Activated naive CD8-positive, alpha-beta T cell treated with anti-CD3 and anti-CD28 coated beads, Interleukin-2, amount 10 ng/mL, durations not matched to agents 7 days and 5 days (primary cell): ENCODE measurements around the gene GRK5. TPM values are rescaled to one million over a fixed set of nuclear protein-coding genes. Genes with fewer than 3 reads are reported as not detected.
"Not testable (repeated sequence)": the region's sequence is repeated elsewhere in the genome, so short reads cannot be mapped to it uniquely, and the experiment has no call there.

Source experiments
- ATAC-seq: fragments of 150-1000 bp; cut with Tn5 transposase; one replicate; pipeline ENCODE4 v1.10.0; 2021; ENCODE audit warnings: low read depth, moderate library complexity
- POLR2A ChIA-PET: fragments of 350-600 bp; sonication (Branson Sonifier 250); formaldehyde crosslinking; loops from one replicate; lab custom pipeline; 2021; ENCODE audit warnings: antibody characterized with exemption; lab: Charles Lee
- DNase-seq: peaks from one replicate; pipeline ENCODE4 v3.0.0; 2021
- H3K27ac Mint-ChIP-seq: one replicate; pipeline ENCODE4 v1.8.0; 2022; ENCODE audit warnings: mild to moderate bottlenecking, mixed read lengths
- H3K27me3 Mint-ChIP-seq: one replicate; pipeline ENCODE4 v1.8.0; 2022; ENCODE audit warnings: mild to moderate bottlenecking, moderate library complexity, mixed read lengths
- H3K36me3 Mint-ChIP-seq: one replicate; pipeline ENCODE4 v1.8.0; 2021; ENCODE audit warnings: mild to moderate bottlenecking, mixed read lengths
- H3K4me1 Mint-ChIP-seq: one replicate; pipeline ENCODE4 v1.8.0; 2021; ENCODE audit warnings: mixed read lengths
- H3K4me3 Mint-ChIP-seq: one replicate; pipeline ENCODE4 v1.8.0; 2022; ENCODE audit warnings: mild to moderate bottlenecking, moderate library complexity, mixed read lengths
- H3K9me3 Mint-ChIP-seq: one replicate; pipeline ENCODE4 v1.8.0; 2021; ENCODE audit warnings: mixed read lengths
- total RNA-seq, 2 experiments: library from RNA; stranded (reverse); gene quantifications; one replicate each; pipeline ENCODE4 v1.2.3, GENCODE V29; 2021

GRK5 gene
- total RNA-seq, 2 experiments from 2014 or later, result 19.6 to 21.8 TPM

- Mint-ChIP-seq H3K27me3 (no peaks in the 10 kb centered on the region), H3K36me3 (no peaks in the 10 kb centered on the region), H3K4me3 (no peak overlapping the region), H3K27ac (no peak overlapping the region), H3K9me3 (no peaks in the 10 kb centered on the region), H3K4me1 (peaks cover 2% of the 10 kb centered on the region)
- no peak for DNase-seq
- ATAC-seq, result no peak
- POLR2A ChIA-PET, result no interaction called here
Observed at GRCh38 chr10:119248681-119249080, 41.3 kb downstream of the GRK5 start.

GRCh38 chr10:119250641-119251314, 43.4 kb downstream of the GRK5 start:
- H3K4me1 Mint-ChIP-seq, result peaks cover 8% of the 10 kb centered on the region
- no peaks in the 10 kb centered on the region for H3K36me3 Mint-ChIP-seq
- no peaks in the 10 kb centered on the region for H3K27me3 Mint-ChIP-seq
- ATAC-seq, result no peak
- no peak overlapping the region for H3K27ac Mint-ChIP-seq
- DNase-seq, result no peak
- no peak overlapping the region for H3K4me3 Mint-ChIP-seq
- POLR2A ChIA-PET, result no interaction called here
- no peaks in the 10 kb centered on the region for H3K9me3 Mint-ChIP-seq

GRCh38 chr10:119251315-119251708, 43.9 kb downstream of the GRK5 start:
- DNase-seq, result no peak
- Mint-ChIP-seq H3K36me3 (no peaks in the 10 kb centered on the region), H3K9me3 (no peaks in the 10 kb centered on the region), H3K27ac (no peak overlapping the region), H3K27me3 (no peaks in the 10 kb centered on the region), H3K4me1 (peaks cover 8% of the 10 kb centered on the region), H3K4me3 (no peak overlapping the region)
- POLR2A ChIA-PET, result no interaction called here
- no peak for ATAC-seq

GRCh38 chr10:119252051-119252465, 44.7 kb downstream of the GRK5 start:
- POLR2A ChIA-PET, result no interaction called here
- DNase-seq (no peak), ATAC-seq (no peak)
- H3K4me3 Mint-ChIP-seq, result no peak overlapping the region
- H3K36me3 Mint-ChIP-seq, result no peaks in the 10 kb centered on the region
- H3K9me3 Mint-ChIP-seq, result no peaks in the 10 kb centered on the region
- no peak overlapping the region for H3K27ac Mint-ChIP-seq
- H3K4me1 Mint-ChIP-seq, result peaks cover 8% of the 10 kb centered on the region
- no peaks in the 10 kb centered on the region for H3K27me3 Mint-ChIP-seq

- Mint-ChIP-seq H3K4me1 (peaks cover 8% of the 10 kb centered on the region), H3K27me3 (no peaks in the 10 kb centered on the region), H3K27ac (no peak overlapping the region), H3K9me3 (no peaks in the 10 kb centered on the region), H3K36me3 (no peaks in the 10 kb centered on the region), H3K4me3 (no peak overlapping the region)
- DNase-seq (no peak), ATAC-seq (no peak)
- POLR2A ChIA-PET, result no interaction called here
Observed at GRCh38 chr10:119252470-119253151, 45.2 kb downstream of the GRK5 start.

- Mint-ChIP-seq H3K4me1 (peaks cover 8% of the 10 kb centered on the region), H3K9me3 (no peaks in the 10 kb centered on the region), H3K27me3 (no peaks in the 10 kb centered on the region), H3K36me3 (no peaks in the 10 kb centered on the region), H3K27ac (no peak overlapping the region), H3K4me3 (no peak overlapping the region)
- ATAC-seq, result peak; percentile 39
- DNase-seq, result no peak
- POLR2A ChIA-PET, result no interaction called here
Observed at GRCh38 chr10:119253433-119254174, 46.2 kb downstream of the GRK5 start.

GRCh38 chr10:119254335-119254734, 47.0 kb downstream of the GRK5 start:
- Mint-ChIP-seq H3K27ac (no peak overlapping the region), H3K4me1 (peaks cover 8% of the 10 kb centered on the region), H3K36me3 (peaks cover 2% of the 10 kb centered on the region), H3K4me3 (no peak overlapping the region), H3K9me3 (peaks cover 1% of the 10 kb centered on the region), H3K27me3 (no peaks in the 10 kb centered on the region)
- DNase-seq, result no peak
- ATAC-seq, result no peak
- POLR2A ChIA-PET, result no interaction called here

- Mint-ChIP-seq H3K4me3 (no peak overlapping the region), H3K27ac (no peak overlapping the region), H3K4me1 (peaks cover 8% of the 10 kb centered on the region), H3K36me3 (peaks cover 5% of the 10 kb centered on the region), H3K27me3 (no peaks in the 10 kb centered on the region), H3K9me3 (peaks cover 1% of the 10 kb centered on the region)
- ATAC-seq (no peak), DNase-seq (no peak)
- POLR2A ChIA-PET, result no interaction called here
Observed at GRCh38 chr10:119256030-119256429, 48.7 kb downstream of the GRK5 start.

GRCh38 chr10:119256897-119257296, 49.5 kb downstream of the GRK5 start:
- Mint-ChIP-seq H3K9me3 (peaks cover 5% of the 10 kb centered on the region), H3K36me3 (peaks cover 7% of the 10 kb centered on the region), H3K27me3 (no peaks in the 10 kb centered on the region), H3K4me1 (peaks cover 8% of the 10 kb centered on the region), H3K4me3 (no peak overlapping the region), H3K27ac (no peak overlapping the region)
- DNase-seq (no peak), ATAC-seq (no peak)
- POLR2A ChIA-PET, result no interaction called here

- POLR2A ChIA-PET, result no interaction called here
- Mint-ChIP-seq H3K27me3 (no peaks in the 10 kb centered on the region), H3K4me3 (no peak overlapping the region)
Observed at GRCh38 chr10:119257899-119258419, 50.6 kb downstream of the GRK5 start.

GRCh38 chr10:119259345-119259744, 52.0 kb downstream of the GRK5 start:
- DNase-seq, result no peak
- Mint-ChIP-seq H3K27ac (no peak overlapping the region), H3K36me3 (peaks cover 8% of the 10 kb centered on the region), H3K4me3 (no peak overlapping the region), H3K9me3 (peaks cover 6% of the 10 kb centered on the region), H3K4me1 (peaks cover 3% of the 10 kb centered on the region), H3K27me3 (no peaks in the 10 kb centered on the region)
- ATAC-seq, result no peak
- POLR2A ChIA-PET, result no interaction called here

More at GRCh38 chr10:119257899-119258419, 50.6 kb downstream of the GRK5 start:
- Mint-ChIP-seq H3K9me3 (peaks cover 6% of the 10 kb centered on the region), H3K36me3 (peaks cover 7% of the 10 kb centered on the region), H3K27ac (no peak overlapping the region), H3K4me1 (peaks cover 8% of the 10 kb centered on the region)
- ATAC-seq, result no peak
- DNase-seq, result no peak

GRCh38 chr10:119261016-119261415, 53.6 kb downstream of the GRK5 start:
- ATAC-seq, H3K27ac Mint-ChIP-seq, H3K4me3 Mint-ChIP-seq, H3K4me1 Mint-ChIP-seq, H3K27me3 Mint-ChIP-seq, DNase-seq, H3K36me3 Mint-ChIP-seq, POLR2A ChIA-PET, H3K9me3 Mint-ChIP-seq: not testable (repeated sequence)

- Mint-ChIP-seq H3K27me3 (no peaks in the 10 kb centered on the region), H3K4me1 (peaks cover 13% of the 10 kb centered on the region), H3K9me3 (peaks cover 6% of the 10 kb centered on the region), H3K4me3 (no peak overlapping the region), H3K36me3 (peaks cover 10% of the 10 kb centered on the region), H3K27ac (no peak overlapping the region)
- DNase-seq, result no peak
- ATAC-seq, result no peak
- POLR2A ChIA-PET, result no interaction called here
Observed at GRCh38 chr10:119263951-119264617, 56.7 kb downstream of the GRK5 start.
